ENCODE data around the gene HOXA3.

Gene HOXA3

GRCh38 chr7:27154901-27155815, 2.8 kb upstream of the HOXA3 start:
- no peak for DNase-seq

DNA sequence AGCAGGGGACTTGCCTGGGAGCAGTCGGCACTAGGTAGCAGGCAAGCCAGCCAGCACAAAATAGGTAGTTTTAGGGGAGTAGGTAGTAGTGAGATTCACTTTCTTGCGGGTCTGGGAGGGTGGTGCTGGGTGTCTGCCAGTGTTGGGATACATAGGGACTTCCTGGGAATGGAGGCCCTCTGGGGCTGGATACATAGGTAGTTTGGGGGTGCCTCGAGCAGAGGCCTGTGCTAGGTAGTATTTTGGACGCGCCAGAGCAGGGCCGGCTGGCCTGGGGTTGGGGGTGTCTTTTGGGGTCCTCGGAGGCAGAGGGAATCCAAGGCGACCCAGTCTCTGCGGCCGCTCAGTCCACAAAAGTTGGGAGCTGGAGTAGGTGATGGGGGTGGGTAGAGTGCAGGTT, 2.0 kb upstream of the HOXA3 start:
- no peak for DNase-seq

DNA sequence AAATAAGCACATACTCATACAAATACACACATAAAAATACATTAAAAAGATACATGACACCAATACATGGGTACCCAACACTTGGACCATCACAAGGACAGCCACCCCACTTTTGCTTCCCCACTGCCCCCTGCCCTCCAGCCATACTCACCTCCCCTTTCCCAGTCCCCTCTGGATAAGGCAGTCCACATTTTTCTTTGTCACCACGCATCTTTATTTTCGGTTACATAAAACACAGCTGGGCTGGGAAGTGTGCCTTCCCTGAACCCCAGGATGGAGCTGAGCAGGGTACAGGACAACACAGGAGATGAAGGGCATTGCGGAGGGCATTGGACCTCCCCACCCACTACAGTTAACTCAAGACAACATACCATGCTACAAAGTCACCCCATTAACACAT, 1.1 kb upstream of the HOXA3 start:
- no peak for DNase-seq

- no peak for DNase-seq
These were observed 546 bp upstream of the HOXA3 start for GRCh38 chr7:27152816-27153442.

DNA sequence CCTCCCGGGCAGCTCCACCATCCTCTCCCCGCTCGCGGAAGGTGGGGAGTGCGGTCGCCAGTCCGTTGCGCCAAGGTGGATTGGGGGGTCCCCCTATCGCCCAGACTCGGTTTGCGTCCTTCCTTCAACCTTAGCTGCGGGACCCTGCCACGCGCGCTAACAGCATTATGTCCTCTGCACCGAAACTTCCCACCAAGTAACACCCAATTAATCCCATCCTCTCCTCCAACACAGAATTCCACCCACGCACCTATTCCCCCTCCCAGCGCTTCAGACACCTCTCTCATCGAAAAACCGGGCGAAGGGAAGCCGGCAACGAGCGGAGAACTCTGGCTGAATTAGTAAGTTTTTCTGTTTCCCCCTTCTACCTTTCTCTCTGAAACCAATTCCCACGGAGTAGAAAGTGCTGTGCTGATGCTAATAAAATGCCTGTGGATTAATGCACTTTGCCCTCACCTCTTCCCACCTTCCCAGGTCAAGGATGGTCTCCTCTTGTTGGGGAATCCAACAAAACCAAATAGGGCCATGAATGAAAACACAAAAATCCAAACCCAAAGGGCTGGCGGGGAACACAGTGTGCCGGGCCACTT, 947 bp downstream of the HOXA3 start:
- no peak for DNase-seq

DNA sequence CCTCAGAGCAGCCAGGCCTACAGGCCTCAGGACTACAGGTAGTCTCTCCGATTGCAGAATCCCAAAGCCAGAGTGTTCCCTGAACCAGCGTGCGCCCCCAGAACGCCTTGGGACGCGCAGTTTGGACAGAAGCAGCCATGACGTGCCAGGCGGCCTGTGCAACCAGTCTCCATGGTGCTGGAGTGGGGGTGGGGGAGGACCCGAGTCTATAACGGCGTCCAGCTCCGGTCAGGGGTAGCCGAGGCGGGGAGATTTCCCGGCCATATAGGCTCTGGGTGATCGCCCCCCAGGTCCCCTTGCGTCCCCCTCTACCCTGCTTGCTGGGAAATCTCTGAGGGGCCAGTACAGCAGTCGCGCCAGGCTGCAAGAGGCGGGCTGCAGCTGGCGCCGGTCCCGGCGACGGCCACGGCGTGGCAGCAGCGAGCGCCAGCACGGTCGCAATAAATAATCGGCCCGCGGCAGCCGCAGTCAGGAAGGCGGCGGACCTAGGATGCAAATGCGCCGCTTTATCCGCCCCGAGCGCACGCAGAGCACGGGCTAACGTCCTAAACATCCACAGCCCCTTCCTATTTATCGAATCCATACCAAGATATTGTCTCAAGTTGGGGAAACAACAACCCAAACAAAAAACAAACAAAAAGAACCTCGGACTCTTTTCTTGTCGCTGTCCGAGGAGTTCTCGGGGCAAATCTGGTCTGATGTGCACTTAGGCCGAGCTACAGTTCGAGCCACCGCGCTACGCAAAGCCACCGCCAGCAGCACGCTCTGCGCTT, 1.6 kb downstream of the HOXA3 start:
- peak; percentile 48 for DNase-seq

- no peak for DNase-seq
These were observed 2.4 kb downstream of the HOXA3 start for GRCh38 chr7:27149842-27150567.

DNA sequence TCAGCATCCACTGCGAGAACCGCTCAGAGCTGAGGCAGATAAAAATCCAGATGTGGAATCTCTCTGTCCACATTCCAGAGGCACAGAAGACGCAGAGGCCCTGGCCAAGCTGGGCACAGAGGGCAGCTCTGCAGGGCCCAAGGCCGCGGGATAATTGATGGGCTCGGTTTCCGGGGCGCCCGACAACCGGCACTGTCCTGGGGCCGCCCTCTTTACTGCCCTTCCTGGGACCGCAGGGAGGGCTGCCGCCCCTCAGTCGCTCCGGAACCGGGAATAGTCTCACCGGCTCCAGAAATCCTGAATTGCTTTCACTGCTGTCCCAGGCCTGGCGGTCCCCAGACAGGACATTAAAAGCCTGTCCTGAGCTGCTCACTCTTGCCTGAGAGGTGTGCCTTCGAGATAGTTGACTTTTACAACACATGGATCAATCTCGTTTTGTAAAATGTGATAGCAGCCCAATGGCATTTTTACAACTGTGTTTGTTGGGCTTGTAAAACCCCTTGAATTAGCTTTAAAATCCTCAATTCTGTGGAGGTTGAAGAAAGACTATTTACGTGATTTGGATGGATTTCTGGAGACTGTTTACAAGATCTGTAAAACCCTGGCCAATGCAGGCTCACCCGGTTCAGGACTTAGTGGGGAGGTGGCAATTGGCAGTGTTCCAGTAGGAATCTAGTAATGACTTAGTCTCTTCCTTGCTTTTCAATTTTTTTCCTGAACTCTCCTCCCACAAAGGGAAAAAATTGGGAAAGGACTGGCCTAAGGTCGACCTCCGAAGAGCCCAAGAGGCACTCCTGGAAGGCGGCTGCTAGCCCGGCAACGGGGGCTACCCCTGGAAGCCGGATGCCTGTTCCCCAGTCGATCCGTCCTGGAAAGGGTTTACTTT, 3.4 kb downstream of the HOXA3 start:
- DNase-seq = no peak

- no peak for DNase-seq
These were observed 4.2 kb downstream of the HOXA3 start for GRCh38 chr7:27148031-27148755.

GRCh38 chr7:27147199-27148030, 5.0 kb downstream of the HOXA3 start, which contains the start of gene HOXA6:
TSS of gene HOXA6 (minus strand) at chr7:27147774. CDS start at chr7:27147749, 25 bp downstream.
- no peak for DNase-seq

GRCh38 chr7:27146491-27147198, 5.7 kb downstream of the HOXA3 start:
- no peak for DNase-seq

DNA sequence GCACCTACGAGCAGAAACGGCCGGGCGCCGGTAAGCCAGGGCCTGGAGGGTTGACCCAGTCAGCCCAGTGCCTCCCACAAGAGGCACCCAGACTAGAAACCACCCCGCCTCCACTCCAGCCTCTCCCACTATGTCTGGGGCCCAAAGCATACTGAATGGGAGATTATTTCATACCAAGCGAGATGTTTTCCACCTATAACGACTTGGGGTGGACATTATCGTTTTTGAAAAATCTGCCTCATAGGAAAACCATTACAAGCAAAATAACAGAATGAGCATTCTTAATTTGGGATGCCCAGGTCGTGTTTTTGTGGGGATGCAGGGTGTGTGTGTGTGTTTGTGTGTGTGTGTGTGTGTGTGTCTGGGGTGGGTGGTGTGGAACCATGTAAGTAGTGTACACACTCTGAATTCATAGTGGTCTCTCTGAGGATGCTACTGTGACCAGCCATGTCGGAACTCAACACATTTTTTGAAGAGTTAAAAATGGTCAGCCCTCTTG, 6.4 kb downstream of the HOXA3 start:
- DNase-seq = no peak

DNA sequence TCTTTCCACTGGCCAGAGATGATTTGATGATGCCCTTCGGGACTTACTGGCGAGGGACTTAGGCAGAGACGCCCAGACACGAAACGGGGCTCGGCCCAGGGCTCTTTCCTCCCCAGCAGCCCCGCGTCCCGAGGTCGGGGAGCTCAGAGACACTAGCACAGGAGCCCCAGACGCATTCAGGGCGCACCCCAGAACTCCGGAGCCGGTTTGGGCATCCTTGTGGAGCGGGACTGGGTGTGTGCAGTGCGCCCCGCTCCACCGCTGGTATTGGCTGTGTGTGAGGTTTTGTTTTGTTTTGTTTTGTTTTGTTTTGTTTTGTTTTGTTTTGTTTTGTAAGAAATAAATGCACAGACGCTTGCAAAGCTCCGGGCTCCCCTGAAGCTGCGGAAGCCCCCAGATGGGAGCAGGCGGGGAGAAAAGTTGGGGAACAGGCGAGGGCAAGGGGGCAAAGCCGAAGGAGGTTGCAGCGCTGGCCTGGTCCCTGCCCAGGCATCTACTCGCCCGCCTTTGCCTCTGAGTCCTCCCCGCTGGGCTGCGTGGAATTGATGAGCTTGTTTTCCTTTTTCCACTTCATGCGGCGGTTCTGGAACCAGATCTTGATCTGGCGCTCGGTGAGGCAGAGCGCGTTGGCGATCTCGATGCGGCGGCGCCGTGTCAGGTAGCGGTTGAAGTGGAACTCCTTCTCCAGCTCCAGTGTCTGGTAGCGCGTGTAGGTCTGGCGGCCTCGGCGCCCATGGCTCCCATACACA, 7.0 kb downstream of the HOXA3 start:
- DNase-seq = no peak

- no peak for DNase-seq
These were observed 7.6 kb downstream of the HOXA3 start for GRCh38 chr7:27144781-27145164.

- no peak for DNase-seq
These were observed 8.2 kb downstream of the HOXA3 start for GRCh38 chr7:27143950-27144780.

DNA sequence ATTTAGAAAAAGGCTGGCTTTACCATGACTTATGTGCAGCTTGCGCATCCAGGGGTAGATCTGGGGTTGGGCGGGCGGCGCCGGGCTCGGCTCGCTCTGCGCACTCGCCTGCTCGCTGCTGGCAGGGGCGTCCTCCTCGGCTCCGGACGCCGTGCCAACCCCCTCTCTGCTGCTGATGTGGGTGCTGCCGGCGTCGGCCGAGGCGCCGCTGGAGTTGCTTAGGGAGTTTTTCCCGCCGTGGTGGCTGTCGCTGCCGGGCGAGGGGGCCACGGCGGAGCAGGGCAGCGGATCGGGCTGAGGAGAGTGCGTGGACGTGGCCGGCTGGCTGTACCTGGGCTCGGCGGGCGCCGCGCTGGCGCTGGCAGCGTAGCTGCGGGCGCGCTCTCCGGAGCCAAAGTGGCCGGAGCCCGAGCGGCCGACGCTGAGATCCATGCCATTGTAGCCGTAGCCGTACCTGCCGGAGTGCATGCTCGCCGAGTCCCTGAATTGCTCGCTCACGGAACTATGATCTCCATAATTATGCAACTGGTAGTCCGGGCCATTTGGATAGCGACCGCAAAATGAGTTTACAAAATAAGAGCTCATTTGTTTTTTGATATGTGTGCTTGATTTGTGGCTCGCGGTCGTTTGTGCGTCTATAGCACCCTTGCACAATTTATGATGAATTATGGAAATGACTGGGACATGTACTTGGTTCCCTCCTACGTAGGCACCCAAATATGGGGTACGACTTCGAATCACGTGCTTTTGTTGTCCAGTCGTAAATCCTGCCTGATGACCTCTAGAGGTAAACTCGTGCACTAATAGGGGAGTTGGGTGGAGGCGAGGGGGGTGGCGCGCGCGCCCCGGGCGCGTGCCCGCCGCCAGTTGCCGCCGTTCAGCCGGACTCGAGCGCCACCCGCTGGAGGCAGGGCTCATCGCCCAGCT, 9.1 kb downstream of the HOXA3 start, which contains the start of gene HOXA5:
HOXA5 (minus strand) TSS at position 659 of the 927 bp plus-strand sequence; CDS start at position 585, 74 bp downstream.
- no peak for DNase-seq

Measured in central memory CD4-positive, alpha-beta T cell (primary cell).